HK-2 (cell line): ENCODE data around the gene ACADVL.

ENCODE experiments used
- DNase-seq: peaks from one replicate; pipeline ENCODE4 v3.0.0-alpha.2; 2018; ENCODE audit not compliant: unreplicated experiment

Gene ACADVL

GRCh38 chr17:7251661-7252175 lies 32.0 kb downstream of the ACADVL start, which contains the start of gene CTDNEP1:
TSS of gene CTDNEP1 (minus strand) at chr17:7251734. CDS start at chr17:7251296, 438 bp downstream.
- peak; percentile 99 for DNase-seq

- DNase-seq = peak; percentile 93
Measured at GRCh38 chr17:7252176-7253043, 32.7 kb downstream of the ACADVL start, which contains the start of gene ELP5. TSS of gene ELP5 (plus strand) at chr17:7252215. CDS start at chr17:7252551, 336 bp downstream.

- DNase-seq = no peak
Measured at GRCh38 chr17:7253082-7253481, 33.3 kb downstream of the ACADVL start.

GRCh38 chr17:7254511-7254910 lies 34.8 kb downstream of the ACADVL start:
- no peak for DNase-seq

GRCh38 chr17:7256766-7257456 lies 37.2 kb downstream of the ACADVL start:
- no peak for DNase-seq

GRCh38 chr17:7258731-7259554 lies 39.2 kb downstream of the ACADVL start:
- DNase-seq = no peak

GRCh38 chr17:7259555-7259889 lies 39.8 kb downstream of the ACADVL start:
- no peak for DNase-seq

GRCh38 chr17:7260151-7260550 lies 40.4 kb downstream of the ACADVL start:
- no peak for DNase-seq

GRCh38 chr17:7260651-7261378 lies 41.1 kb downstream of the ACADVL start:
- DNase-seq = no peak

- DNase-seq = no peak
Measured at GRCh38 chr17:7261379-7262191, 41.8 kb downstream of the ACADVL start.

GRCh38 chr17:7262192-7262934 lies 42.6 kb downstream of the ACADVL start, which contains the start of gene CLDN7:
TSS of gene CLDN7 (minus strand) at chr17:7262478. CDS start at chr17:7262043, 435 bp downstream.
- no peak for DNase-seq

- DNase-seq = no peak
Measured at GRCh38 chr17:7262935-7263800, 43.4 kb downstream of the ACADVL start.

- no peak for DNase-seq
Measured at GRCh38 chr17:7263801-7264078, 44.0 kb downstream of the ACADVL start.

GRCh38 chr17:7266784-7267183 lies 47.0 kb downstream of the ACADVL start:
- DNase-seq = no peak
